HG03565 (cell line): ENCODE data around the gene NUAK1.

ENCODE experiments used
- ATAC-seq: cut with Tn5 transposase; IDR thresholded peaks from one replicate; pipeline ENCODE4 v1.9.1; 2021; ENCODE audit warnings: mild to moderate bottlenecking, moderate library complexity; ENCODE audit not compliant: unreplicated experiment

Gene NUAK1

DNA sequence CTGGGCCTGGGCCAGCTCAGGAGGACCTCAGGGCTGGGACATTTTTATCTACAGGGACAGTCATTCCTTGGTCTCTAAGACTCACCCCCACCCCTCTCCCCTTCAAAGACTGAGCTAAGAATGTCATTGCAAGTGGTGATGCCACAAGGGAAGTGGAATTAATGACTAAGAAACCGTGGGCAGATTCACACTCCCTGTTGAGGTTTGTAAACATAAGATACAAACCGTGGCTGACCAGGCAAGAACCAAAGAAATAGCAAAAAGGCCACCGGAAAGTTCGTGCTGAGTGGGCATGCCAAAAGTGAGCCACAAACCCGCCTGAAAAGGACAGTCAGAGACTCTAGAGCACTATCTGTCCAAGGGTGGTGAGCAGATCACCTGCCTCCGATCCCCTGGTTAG, 25.7 kb downstream of the NUAK1 start:
- no peak for ATAC-seq

DNA sequence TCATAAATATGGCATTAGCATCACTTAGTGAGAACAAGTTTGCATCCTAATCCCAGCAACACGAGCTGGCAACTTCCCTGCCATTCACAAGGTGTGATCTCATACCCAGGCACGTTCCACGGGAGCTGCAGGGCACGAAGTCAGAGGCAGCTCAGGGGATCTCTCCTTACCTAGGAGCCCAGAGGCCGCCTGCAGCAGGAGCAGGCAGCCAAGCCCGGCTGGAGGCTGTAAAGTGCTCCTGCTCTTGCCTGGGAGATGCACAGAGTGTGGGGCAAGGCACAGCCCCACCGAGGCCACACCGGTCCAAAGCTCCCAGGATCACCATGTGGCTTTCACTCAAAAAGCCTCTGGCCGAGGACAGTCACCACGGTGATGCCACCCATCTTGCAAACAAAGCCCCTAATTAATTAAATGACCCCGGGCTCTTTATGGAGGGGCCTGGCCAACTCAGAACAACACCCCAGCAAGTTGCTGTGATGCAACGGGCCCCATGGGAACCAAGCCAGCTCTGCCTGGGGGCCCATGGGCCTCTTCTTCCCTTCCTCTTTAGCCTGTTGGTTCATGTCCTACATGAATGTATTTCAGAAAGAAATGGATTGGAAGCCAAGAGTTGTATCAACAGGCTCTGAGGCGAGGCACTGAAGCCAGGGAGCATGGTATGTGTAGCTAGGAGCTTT, 26.5 kb downstream of the NUAK1 start:
- ATAC-seq, result no peak

DNA sequence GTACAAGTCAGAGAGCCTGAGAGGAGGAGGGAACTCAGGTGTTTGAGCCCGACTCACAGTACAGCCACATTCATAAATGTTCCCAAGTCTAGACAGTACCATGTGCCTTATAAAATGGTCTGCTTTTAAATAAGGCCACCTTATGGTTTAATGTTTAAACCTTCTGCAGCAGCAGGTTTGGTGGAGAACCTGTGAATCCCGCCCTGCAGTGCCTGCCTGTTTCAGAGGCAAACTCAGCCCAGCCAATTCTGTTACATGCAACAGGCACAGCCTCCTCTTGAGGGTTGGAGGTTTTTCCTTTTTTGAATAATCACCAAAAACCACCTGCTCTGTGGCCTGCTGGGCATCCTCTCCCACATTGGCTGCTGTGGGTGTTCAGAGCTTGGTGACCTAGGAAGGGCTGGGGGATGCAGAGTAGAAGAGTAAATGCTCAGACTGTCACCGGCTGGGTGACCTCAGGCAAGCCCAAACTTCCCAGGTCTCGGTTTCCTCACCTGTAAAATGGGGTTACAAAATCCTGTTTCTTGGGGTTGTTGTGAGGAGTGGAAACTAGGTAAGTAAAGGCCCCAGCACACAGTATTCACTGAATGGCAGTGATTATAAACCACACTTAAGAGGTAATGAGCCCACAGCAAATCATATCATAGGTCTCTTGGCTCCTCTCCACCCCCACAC, 28.0 kb downstream of the NUAK1 start:
- ATAC-seq, result no peak

DNA sequence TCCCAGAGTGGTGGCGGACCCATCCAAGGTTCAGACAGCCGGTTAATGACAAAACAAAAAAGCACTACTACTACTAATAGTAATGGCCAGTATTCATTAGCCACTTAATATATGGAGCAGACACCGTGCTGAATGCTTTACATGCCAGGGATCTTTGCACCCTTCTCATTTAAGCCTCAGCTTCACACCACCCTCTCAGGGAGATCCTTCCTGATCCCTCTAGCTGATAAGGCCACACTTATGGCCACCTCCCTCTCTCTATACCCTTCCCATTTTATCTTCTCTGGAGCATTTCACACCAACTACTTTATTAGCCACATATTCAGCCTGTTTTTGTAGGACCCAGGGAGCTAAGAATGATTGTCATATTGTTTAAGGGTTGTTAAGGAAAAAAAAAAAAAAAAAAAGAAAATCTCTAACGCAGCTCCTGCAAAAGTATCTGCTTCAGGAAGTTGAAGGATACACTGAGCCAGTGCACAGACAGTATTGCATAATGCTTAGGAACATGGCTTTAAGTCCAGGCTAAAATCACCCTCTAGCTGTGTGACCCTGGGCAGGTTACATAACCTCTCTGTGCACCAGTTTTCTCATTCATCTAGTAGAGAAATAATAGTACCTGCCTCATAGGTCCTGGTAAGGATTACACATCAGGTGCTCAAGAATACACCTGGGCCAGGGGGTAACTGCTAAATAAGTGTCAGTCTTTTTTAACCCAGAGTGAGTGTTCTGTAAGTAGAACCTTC, 29.4 kb downstream of the NUAK1 start:
- no peak for ATAC-seq

DNA sequence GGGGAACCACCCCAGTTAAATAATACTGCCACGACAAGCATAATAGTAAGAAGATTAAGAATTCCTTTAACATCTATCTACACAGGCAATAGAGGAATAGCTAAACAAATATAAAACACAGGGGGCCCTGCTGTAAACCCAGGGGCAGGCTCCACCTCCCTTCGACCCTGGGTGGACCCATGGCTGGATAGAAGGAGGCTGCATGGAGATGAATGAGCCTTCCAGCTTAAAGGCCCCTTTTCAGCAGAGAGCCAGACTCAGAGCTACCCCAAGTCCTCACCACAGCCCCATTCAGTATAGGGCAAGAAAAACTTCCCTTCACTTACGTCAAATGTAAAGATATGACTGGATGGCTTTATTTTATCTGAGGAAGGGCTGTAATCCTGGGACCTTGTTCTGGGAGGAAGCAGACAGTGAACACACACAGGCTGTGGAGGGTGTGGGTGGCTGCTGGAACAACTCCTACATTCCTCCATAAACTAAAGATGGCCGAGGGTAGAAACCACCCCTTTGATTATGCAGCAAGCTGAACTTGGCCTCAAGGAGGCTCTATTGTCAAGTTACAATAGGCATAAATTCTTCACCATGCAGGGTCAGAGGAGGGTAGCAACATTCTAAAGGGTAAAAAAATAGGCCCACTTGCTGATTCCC, 30.4 kb downstream of the NUAK1 start:
- no peak for ATAC-seq

DNA sequence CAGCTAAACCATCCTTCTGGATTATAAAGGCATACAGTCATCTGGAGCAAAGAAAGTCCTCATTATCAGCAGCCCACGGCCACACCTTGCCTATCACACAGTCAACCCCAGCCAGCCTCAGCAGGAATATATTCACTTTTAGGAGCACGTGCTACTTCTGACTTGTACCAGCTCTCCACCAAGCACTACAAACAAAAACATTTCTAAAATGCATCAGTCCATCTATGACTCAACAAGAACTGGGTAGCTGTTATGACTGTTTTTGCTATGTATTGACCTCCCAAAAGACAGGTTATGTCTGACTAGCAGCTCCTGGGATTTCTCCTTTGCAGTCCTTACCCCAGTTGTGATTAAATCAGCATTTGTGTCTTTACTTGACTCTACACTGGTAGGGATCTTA, 31.2 kb downstream of the NUAK1 start:
- no peak for ATAC-seq

DNA sequence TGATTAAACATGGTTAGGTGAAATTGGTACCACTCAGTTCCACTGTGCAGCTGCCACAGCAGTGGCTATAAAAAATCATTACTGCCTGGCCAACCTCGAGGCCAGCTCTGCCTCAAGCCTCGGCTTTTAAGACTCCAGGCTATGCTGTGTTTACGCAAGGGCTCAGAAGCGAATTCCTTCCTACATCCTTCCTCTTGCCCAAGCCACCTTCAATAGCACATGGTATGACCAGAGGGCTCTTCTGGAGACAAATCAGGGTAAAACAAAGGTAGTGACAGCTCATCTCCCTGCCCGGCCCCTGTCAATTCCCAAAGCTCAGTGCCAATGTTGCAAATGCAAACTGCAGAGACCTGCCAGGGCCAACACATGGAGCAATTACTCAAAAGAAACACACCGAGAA, 31.9 kb downstream of the NUAK1 start:
- no peak for ATAC-seq

DNA sequence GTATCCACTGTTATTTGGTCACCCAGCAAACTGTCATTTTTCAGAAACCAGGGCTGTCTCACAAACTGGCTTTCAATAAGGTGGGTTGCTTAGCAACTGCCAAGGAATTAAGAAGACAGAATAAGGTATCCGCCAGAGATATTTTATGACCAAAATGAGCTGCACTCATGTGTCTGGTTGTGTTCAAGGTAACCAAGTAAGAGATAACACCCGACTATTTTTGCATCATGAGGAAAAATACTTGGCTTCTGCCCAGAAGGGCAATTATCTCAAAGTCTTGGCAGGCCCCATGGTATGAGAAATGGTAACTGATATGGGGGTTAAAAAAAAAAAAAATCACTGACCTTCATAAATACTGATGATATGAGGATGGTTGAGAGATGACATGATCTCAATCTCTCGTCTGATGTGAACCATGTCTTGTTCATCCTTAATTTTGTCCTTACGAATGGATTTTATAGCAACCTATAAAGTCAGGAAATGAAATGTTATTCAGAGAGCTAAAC, 32.6 kb downstream of the NUAK1 start:
- no peak for ATAC-seq

DNA sequence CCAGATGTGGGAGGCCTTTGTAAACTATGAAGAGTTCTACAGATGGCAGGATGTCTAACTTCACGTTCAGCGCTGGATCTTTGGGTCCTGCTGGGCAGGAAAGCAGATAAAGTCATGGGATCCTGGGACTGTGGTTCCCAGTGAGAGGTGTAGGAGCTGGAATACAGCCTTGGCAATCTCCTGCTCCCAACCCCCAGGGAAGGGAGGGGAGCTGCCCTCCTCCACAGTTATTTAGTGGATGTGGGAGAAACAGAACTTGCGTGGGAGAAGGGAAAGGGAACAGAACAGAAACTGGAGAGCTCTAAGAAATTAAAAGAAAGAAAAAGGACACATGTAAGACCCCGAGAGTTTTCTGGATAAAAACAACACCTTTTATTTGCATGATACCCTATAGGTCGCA, 37.0 kb downstream of the NUAK1 start:
- ATAC-seq, result no peak

DNA sequence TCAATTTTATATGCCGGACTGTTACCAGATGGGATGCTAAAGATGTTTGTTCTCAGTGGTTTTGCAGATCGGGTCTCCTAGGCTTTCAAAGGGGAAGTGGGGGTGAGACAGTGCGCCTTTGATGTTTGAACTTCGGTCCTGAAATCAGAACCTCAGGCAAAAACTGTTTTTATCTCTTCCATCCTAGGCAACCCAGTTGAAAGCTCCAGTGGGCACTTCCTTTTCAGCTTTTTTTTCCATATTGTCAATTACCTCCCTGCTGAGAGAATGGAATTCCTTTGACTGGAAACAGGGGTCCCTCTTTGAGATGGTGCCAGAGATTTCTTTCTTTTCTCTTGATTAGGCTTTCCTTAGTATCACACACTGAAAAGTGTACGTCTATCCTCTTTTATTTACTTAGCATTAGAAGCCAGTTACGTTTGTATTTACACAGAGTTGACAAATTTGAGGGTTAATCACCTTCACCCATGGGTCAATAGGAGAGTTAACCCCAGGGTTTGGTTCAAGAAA, 40.0 kb downstream of the NUAK1 start:
- ATAC-seq, result no peak

DNA sequence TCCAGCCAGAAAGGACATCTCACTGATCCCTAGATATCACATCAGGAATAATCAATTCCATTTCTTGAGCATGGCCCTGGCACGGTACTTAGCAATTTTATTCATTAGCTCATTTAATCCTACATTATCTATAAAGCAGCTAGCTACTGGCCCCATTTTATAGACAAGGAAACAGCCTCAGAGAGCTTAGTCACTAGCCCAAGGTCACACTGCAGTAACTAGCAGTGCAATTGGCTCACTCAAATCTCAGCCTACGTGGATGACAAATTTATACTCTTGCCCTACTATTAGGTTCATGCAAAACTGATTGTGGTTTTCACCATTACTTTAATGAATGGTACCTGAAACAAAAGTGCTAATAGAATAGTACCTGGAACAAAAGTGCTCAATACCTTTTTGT, 41.7 kb downstream of the NUAK1 start:
- ATAC-seq, result no peak

DNA sequence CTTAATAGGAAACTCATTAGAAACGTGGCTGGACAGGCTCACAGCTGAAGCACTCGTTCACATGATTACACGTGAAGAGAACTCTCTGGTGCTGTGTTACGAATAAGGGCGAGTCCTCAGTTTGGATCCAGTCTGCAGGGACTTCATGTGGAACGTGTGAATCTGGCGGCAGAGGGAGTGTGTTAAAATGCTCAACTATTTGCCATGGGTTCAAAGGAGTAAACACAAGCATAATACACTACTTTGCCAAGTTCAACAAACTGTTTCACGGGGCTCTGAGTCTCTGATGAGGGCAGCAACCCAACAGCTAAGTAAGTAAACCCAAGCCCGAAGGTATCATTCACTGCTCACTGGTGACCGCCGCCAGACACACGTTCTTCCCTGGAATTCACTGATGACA, 42.4 kb downstream of the NUAK1 start:
- ATAC-seq, result no peak

DNA sequence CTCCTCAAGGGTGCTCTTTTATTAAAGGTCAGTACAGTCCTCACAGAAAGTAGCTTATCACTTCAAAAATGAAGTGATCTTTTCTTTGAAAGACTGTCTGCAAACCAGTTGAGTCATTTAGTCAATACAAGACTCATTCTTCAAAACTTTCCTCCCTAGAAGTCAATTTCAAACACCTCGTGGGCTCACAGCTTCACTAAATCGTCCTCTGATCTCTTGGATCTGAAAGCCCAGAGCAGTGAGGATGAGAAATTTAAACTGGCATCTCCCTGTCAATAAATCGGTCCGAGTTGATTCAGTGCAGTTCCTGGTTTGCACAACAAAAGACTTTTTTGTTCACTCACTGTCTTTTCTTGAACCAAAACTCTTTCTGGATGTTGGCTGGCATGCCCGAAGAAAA, 44.5 kb downstream of the NUAK1 start:
- ATAC-seq, result no peak

DNA sequence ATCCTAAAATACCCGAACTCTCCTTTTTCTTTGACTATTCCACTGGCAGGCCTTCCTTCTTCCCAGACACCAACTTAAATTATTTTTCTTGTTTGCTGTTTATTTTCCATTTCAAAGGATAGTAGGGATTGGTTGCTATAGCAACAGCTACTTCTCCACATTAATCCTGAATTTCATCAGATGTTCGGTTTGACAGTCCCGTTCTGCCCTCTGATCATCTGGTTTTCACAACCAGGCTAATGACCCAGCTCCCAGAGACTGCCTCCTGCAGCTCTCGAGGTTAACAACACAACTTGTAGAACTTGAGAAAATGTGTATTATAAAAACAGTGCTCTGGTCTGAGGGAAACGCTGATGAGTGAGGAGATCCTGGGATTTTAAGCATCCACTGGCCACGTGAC, 45.5 kb downstream of the NUAK1 start:
- ATAC-seq, result no peak

DNA sequence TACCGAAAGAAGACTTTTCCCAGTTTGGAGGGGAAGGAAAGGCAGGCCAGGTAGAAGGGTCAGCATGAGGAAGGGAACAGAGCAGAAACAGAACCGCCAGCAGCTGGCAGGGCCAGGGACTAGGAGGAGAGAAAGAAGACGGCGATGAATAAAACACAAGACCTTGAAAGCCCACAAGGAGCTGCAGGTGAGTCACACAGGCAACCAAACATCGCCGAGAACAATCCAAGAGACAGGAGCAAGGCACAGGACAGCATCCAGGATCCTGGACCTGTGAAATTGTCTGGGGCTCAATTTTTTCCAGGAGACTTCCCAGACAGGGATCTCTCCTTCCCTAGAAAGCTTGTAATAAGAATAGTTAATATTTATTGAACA, 47.3 kb downstream of the NUAK1 start:
- no peak for ATAC-seq

DNA sequence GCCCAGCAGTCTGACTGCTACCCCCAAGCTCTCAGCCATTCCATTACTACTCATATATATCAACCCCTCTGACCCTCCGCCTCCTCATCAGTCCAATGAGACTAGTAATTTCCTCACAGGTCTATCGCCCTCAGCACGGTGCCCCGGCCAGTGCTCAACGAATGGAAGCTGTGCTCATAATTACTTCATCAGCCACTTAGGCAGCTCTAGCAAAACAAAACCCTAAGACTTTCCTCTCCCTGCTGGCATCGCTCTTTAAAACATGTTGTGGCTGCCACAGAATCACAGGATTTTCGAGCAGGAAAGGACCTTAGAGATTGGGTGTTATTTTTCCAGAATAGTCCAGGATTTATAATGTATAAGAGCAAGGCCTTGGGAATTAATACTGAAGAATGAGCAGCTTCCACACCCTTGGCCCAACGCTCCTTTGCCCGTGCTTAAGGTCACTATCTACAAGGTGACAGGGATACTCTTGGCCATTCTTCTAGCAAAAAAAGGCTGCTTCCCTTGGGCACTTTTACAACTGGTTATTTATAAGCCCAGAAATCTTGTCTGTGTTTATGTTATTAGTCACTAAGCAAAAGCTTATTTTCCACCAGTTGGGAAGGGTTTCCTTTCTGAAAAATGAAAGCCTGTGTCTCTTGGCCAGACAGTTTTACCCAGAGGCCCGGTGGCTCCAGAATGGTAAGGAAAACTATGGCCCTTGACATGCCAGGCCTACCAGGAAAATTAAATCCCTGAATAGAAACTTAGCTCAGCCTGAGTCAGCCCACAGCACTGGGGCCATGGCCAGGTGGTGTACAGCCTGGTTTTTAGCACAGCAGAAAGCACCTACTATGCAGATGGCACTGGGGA, 47.9 kb downstream of the NUAK1 start:
- ATAC-seq, result no peak

DNA sequence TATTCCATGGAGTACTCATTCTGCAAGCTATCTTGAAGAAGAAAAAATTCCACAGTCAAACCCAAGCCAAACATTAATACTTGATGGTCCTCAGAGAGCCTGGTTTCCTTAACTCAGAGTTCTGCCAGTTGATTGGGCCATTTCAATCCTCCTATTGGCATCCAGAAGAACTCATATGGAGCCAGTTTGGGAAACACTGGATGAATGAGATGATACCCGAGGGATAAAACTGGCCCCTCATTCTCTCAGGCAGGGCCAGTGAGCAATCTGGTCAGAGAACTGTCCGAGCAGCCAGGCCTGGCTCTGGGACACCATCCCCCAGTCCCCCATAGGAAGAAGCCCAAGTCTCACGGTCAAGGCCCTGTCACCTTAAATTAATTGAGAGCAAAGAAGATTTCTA, 48.8 kb downstream of the NUAK1 start:
- ATAC-seq, result no peak

DNA sequence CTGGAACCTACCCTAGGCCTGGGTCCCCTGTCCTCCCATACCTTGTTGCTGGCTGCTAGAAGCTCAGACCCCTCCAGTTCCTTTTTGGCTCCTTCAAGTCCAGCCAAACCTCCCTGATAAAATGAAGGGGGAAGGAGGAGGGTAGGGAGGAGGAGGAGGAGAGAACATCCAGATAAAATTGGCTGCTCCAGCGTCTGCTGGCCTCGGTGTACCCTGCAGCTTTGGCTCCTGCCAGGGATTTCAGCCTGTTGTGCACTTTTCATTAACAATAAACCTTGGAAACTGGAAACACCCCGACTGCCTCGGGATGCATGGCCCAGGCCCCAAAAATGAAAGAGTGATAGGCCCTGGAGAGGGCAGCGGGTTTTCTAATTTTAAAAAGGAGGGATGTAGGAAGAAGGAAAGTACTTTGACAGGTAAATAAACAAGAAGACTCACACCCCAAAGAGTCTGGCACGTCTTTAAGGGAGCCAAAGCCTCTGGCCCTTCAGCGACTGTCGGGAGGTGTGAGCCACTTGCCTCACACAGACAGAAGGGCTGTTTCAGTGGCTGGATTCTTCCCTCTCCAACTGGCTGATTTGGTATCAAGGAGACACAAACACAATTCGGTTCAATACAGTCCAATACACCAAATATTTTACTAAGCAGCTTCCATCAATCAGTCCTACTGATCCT, 49.8 kb downstream of the NUAK1 start:
- no peak for ATAC-seq

DNA sequence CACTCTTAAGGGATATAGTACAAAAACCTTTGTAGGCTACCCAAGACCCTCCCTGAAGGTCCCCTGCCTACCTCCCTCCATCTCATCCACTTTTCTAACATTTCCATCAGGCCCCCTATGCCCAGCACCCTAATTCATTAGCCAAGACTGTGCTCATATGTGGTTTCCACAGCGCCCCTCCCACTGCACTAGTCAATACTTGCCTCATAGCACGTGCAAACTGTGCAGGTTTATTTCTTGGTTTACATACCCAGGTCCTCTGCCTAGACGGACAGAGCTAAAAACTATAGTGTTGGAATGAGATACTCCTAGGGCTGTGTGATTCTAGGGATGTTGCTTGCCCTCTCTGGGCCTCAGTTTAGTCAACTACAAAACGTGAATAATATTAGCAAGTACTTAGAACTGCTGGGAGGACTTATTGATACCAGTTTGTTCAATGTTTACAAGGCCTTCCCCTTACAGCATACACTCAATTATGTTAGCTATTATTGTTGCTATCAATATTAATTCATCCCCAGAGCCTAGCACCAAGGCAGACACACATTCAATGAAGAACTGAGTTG, 50.4 kb downstream of the NUAK1 start:
- no peak for ATAC-seq

DNA sequence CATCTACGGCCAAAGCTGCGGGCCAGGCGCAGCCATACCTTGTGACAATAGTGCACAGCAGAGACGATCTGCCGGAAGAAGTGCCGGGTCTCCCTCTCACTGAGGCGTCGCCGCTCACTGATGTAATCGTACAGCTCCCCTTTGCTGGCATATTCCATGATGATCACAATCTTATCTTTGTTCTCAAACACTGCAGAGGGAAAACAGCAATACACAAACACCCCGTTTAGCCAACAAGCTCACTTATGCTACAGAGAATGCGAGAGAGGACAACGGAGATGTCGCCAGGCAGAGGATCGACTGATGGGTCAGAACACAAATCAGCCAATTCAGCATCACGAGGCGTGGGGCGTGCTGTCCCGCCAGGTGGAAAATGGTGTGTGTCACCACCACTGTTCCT, 52.1 kb downstream of the NUAK1 start:
- no peak for ATAC-seq
